Measurements from ENCODE around the gene RASIP1.
A peak's percentile ranks its signal among the peaks of the same experiment; 100 is the strongest.

RASIP1 gene

DNA sequence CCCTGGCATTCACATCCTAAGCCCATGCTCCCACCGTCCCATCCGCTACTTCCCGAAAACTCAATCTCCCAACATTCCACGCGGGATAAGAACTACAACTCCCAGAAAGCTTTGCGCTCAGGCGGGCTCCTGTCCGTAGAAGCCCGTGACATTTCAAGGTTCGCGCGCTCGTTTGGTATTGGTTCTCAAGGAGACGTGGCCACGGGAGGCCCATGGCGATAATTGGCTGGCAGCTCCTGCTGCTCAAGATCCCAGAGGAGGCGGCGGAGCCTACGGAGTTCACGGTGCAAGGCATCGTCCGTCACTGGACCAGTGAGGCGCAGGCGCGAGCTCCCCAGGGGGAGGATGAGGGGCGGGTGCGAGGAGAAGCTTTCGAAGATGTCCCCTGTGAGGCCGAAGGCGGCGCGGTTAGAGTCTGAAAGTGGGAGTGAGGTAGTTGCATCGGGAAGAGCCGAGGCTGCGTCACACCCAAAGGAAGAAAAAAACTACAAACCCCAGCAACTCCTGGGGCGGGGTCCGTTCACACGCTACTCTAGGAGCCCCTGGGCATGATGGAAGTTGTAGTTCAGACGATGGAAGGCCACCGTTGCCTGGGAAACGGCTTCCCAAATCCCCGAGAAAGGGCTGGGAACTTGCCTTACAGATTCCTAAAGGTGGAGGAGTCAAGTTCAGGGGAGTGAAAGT is 19.7 kb downstream of the RASIP1 start:
- no peak overlapping the region for H3K14ac ChIP-seq (ENCODE audit: low read length in 2 of 2)

DNA sequence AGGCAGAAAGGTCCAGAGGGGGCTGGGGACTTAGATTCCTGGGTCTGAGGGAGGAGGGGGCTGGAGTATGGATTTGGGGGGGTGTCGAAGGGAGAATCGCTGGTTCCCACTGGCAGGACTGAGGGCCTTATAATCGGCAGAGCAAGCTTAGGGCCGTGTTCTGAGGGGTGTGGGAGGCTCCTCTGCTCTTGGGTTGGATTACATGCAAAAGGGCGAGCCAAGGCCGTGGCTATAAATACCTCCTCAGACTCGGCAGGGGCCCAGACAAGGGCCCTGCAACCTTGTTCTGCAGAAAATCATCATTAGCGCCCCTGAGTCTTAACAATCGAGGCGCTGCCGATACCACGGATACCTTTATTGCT is 20.2 kb downstream of the RASIP1 start:
- no peak overlapping the region for H2BK15ac ChIP-seq (ENCODE audit: low read depth, poor library complexity, severe bottlenecking)
- peaks cover under 1% of the 10 kb centered on the region for H3K79me1 ChIP-seq (replicated peaks; ENCODE audit: low read length, poor library complexity, severe bottlenecking)
- peak overlapping the region; percentile 77 for H2BK120ac ChIP-seq (ENCODE audit: low read depth, low read length)
- H3K23ac ChIP-seq (ENCODE audit: low read length in 2 of 2) = no peak overlapping the region
- peak overlapping the region; percentile 69 to 85 for H3K4ac ChIP-seq (ENCODE audit: low read depth in 1 of 2, low read length in 2 of 2)
- H2BK5ac ChIP-seq (ENCODE audit: low read depth, low read length, poor library complexity, severe bottlenecking) = no peak overlapping the region
- peak overlapping the region; percentile 47 to 56 for H3K18ac ChIP-seq (ENCODE audit: low read depth in 1 of 2, low read length in 2 of 2)
- H3K4me3 ChIP-seq (ENCODE audit: insufficient read depth in 1 of 2, low read depth in 1 of 2, low read length in 2 of 2) = peak overlapping the region in 1 of 2 experiments; percentile 84
- DNase-seq = no peak
- peak overlapping the region; percentile 52 for H4K8ac ChIP-seq (ENCODE audit: low read length)
- WGBS = 44% methylated on average over 12 of the region's 12 CpGs
- peaks cover 14% of the 10 kb centered on the region for H3K4me1 ChIP-seq (ENCODE audit: control insufficient read depth, insufficient read depth, low read depth, low read length)
- H2AFZ ChIP-seq (ENCODE audit: low read depth, low read length) = peak overlapping the region; percentile 66
- peak overlapping the region in 1 of 2 experiments; percentile 50 for H2BK12ac ChIP-seq (ENCODE audit: low read length in 2 of 2)
- H4K91ac ChIP-seq (ENCODE audit: low read length) = peak overlapping the region; percentile 11
- no peak overlapping the region for H3K27ac ChIP-seq (ENCODE audit: low read length, poor library complexity, severe bottlenecking)
- H3K14ac ChIP-seq (ENCODE audit: low read length in 2 of 2) = no peak overlapping the region
- no peaks in the 10 kb centered on the region for H3K9me3 ChIP-seq (ENCODE audit: control insufficient read depth, low read length)
- peak overlapping the region; percentile 30 for H3K9ac ChIP-seq (ENCODE audit: low read length)
- H2AK5ac ChIP-seq (ENCODE audit: low read length, severe bottlenecking) = no peak overlapping the region
- no peaks in the 10 kb centered on the region for H3K36me3 ChIP-seq (ENCODE audit: control insufficient read depth in 1 of 2, insufficient read depth in 2 of 2, low read depth in 1 of 2, low read length in 2 of 2)
- no peak overlapping the region for H3K4me2 ChIP-seq (ENCODE audit: low read length, poor library complexity, severe bottlenecking)
- no peaks in the 10 kb centered on the region for H3K27me3 ChIP-seq (ENCODE audit: control insufficient read depth in 1 of 2, insufficient read depth in 1 of 2, low read length in 2 of 2)

More for the DNA sequence above, 19.7 kb downstream of the RASIP1 start:
- H3K27me3 ChIP-seq (ENCODE audit: control insufficient read depth in 1 of 2, insufficient read depth in 1 of 2, low read length in 2 of 2) = no peaks in the 10 kb centered on the region
- H2AK5ac ChIP-seq (ENCODE audit: low read length, severe bottlenecking) = no peak overlapping the region
- peak overlapping the region; percentile 60 for H2BK15ac ChIP-seq (ENCODE audit: low read depth, poor library complexity, severe bottlenecking)
- H3K4me1 ChIP-seq (ENCODE audit: control insufficient read depth, insufficient read depth, low read depth, low read length) = peaks cover 13% of the 10 kb centered on the region
- 1% methylated on average over 32 of the region's 42 CpGs for WGBS
- H2BK120ac ChIP-seq (ENCODE audit: low read depth, low read length) = peak overlapping the region; percentile 77
- peak; percentile 100 for DNase-seq
- peak overlapping the region; percentile 75 for H3K27ac ChIP-seq (ENCODE audit: low read length, poor library complexity, severe bottlenecking)
- H2AFZ ChIP-seq (ENCODE audit: low read depth, low read length) = peak overlapping the region; percentile 66
- peak overlapping the region; percentile 13 to 85 for H3K4ac ChIP-seq (ENCODE audit: low read depth in 1 of 2, low read length in 2 of 2)
- no peaks in the 10 kb centered on the region for H3K36me3 ChIP-seq (ENCODE audit: control insufficient read depth in 1 of 2, insufficient read depth in 2 of 2, low read depth in 1 of 2, low read length in 2 of 2)
- no peaks in the 10 kb centered on the region for H3K9me3 ChIP-seq (ENCODE audit: control insufficient read depth, low read length)
- H3K18ac ChIP-seq (ENCODE audit: low read depth in 1 of 2, low read length in 2 of 2) = peak overlapping the region; percentile 47 to 76
- no peak overlapping the region for H3K23ac ChIP-seq (ENCODE audit: low read length in 2 of 2)
- H4K91ac ChIP-seq (ENCODE audit: low read length) = peak overlapping the region; percentile 89
- H3K4me3 ChIP-seq (ENCODE audit: insufficient read depth in 1 of 2, low read depth in 1 of 2, low read length in 2 of 2) = peak overlapping the region; percentile 68 to 84
- peak overlapping the region; percentile 49 for H3K4me2 ChIP-seq (ENCODE audit: low read length, poor library complexity, severe bottlenecking)
- no peaks in the 10 kb centered on the region for H3K79me1 ChIP-seq (replicated peaks; ENCODE audit: low read length, poor library complexity, severe bottlenecking)
- H3K9ac ChIP-seq (ENCODE audit: low read length) = peak overlapping the region; percentile 88
- H2BK12ac ChIP-seq (ENCODE audit: low read length in 2 of 2) = peak overlapping the region in 1 of 2 experiments; percentile 21
- peak overlapping the region; percentile 95 for H4K8ac ChIP-seq (ENCODE audit: low read length)
- no peak overlapping the region for H2BK5ac ChIP-seq (ENCODE audit: low read depth, low read length, poor library complexity, severe bottlenecking)

DNA sequence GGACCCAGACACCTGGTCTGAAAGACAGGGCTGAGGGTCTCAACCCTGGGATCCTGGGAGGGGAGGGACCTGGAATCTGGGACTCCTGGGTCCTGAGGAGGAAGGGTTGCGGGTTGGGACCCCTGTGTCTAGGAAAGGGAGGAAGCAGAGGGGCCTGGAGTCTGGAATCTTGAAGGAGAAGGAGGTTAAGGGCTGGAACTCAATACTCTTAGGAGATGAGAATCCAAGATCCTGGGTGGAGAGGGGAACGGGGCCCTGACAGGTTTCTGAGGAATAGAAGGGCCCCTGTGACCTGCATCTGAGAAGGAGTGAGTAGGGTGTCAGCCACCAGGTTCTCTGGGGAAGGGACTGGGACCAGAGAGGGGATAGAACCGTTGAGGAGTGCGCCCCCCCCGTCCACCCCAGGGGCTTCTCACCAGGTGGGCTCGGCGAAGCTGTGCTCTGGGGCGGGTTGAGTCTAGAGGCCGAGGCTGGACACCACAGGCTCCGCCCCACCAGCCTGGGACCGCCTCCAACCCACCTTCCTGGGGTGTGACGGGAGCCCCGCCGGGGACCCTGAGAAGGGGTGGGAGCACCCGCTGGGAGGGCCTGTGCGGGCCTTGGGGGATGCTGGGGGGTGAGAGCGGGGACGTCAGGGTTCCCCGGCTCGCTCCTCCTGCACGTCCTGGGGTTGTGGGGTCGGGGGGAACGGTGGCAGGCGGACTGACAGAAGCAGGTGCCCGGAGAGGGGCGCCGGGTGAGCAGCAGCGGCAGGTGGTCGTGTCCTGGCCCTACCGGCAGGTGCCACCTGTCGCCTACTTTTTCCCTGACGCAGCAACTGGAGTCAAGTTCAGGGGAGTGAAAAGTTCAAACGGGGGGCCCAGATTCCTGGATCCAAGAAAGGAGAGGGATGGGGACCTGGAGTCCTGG is 20.9 kb downstream of the RASIP1 start, which contains the start of gene MAMSTR:
Gene MAMSTR (minus strand): TSS at position 463 of the 909 bp plus-strand sequence. CDS start 694 bp downstream, outside the sequence.
- Histone ChIP-seq H2BK120ac (ENCODE audit: low read depth, low read length) (peak within 1 kb of the TSS; percentile 77), H3K4ac (ENCODE audit: low read depth in 1 of 2, low read length in 2 of 2) (peak within 1 kb of the TSS; percentile 69 to 85), H3K79me1 (replicated peaks; ENCODE audit: low read length, poor library complexity, severe bottlenecking) (peaks cover 8% of the 10 kb centered on the region), H3K4me1 (ENCODE audit: control insufficient read depth, insufficient read depth, low read depth, low read length) (peaks cover 22% of the 10 kb centered on the region), H2BK12ac (ENCODE audit: low read length in 2 of 2) (peak within 1 kb of the TSS in 1 of 2 experiments; percentile 70), H3K27me3 (ENCODE audit: control insufficient read depth in 1 of 2, insufficient read depth in 1 of 2, low read length in 2 of 2) (no peaks in the 10 kb centered on the region), H3K9me3 (ENCODE audit: control insufficient read depth, low read length) (no peaks in the 10 kb centered on the region), H3K23ac (ENCODE audit: low read length in 2 of 2) (no peak within 1 kb of the TSS), H3K9ac (ENCODE audit: low read length) (peak within 1 kb of the TSS; percentile 88), H2BK15ac (ENCODE audit: low read depth, poor library complexity, severe bottlenecking) (peak within 1 kb of the TSS; percentile 64), H3K4me2 (ENCODE audit: low read length, poor library complexity, severe bottlenecking) (no peak within 1 kb of the TSS), H2BK5ac (ENCODE audit: low read depth, low read length, poor library complexity, severe bottlenecking) (no peak within 1 kb of the TSS), H3K18ac (ENCODE audit: low read depth in 1 of 2, low read length in 2 of 2) (peak within 1 kb of the TSS; percentile 47 to 56), H3K36me3 (ENCODE audit: control insufficient read depth in 1 of 2, insufficient read depth in 2 of 2, low read depth in 1 of 2, low read length in 2 of 2) (no peaks in the 10 kb centered on the region), H3K4me3 (ENCODE audit: insufficient read depth in 1 of 2, low read depth in 1 of 2, low read length in 2 of 2) (peak within 1 kb of the TSS in 1 of 2 experiments; percentile 84), H3K14ac (ENCODE audit: low read length in 2 of 2) (no peak within 1 kb of the TSS), H4K91ac (ENCODE audit: low read length) (peak within 1 kb of the TSS; percentile 28), H2AFZ (ENCODE audit: low read depth, low read length) (peak within 1 kb of the TSS; percentile 66), H4K8ac (ENCODE audit: low read length) (peak within 1 kb of the TSS; percentile 55), H2AK5ac (ENCODE audit: low read length, severe bottlenecking) (no peak within 1 kb of the TSS), H3K27ac (ENCODE audit: low read length, poor library complexity, severe bottlenecking) (no peak within 1 kb of the TSS)
- 89% methylated on average over 32 of the region's 33 CpGs for WGBS
- DNase-seq = no peak
